Peyer's patch (tissue), 4 donors: ENCODE results near the gene CEP63. TPM values are rescaled to one million over a fixed set of nuclear protein-coding genes. Genes with fewer than 3 reads are reported as not detected.

Experiments used
- DNase-seq, 3 donors: peaks; one replicate each; pipeline ENCODE4 v3.0.0-alpha.2; 2017 to 2019
- H3K27ac ChIP-seq, 4 donors: fragments of 200-600 bp; sonication (generic); one replicate each; pipeline ENCODE4 v1.5.1; 2016 to 2019
- H3K27me3 ChIP-seq, 2 donors: fragments of 200-600 bp; sonication (generic); one replicate each; pipeline ENCODE4 v1.5.1; 2019
- H3K36me3 ChIP-seq, 3 donors: fragments of 200-600 bp; sonication (generic); one replicate each; pipeline ENCODE4 v1.5.1; 2016 to 2019
- H3K4me1 ChIP-seq, 4 donors: fragments of 200-600 bp; sonication (generic); one replicate each; pipeline ENCODE4 v1.5.1; 2016 to 2019
- H3K4me3 ChIP-seq, 4 donors: fragments of 200-600 bp; sonication (generic); 1 replicate in 3 of 4; 2 replicates in 1 of 4; pipeline ENCODE4 v1.5.1; 2016 to 2019; ENCODE audit warnings: mild to moderate bottlenecking in 1 of 4
- H3K9me3 ChIP-seq, 4 donors: fragments of 200-600 bp; sonication (generic); one replicate each; pipeline ENCODE4 v1.5.1; 2016 to 2019; ENCODE audit warnings: mild to moderate bottlenecking in 1 of 4
- POLR2A ChIP-seq, 2 donors: fragments of 450-650 bp; IDR thresholded peaks; one replicate each; pipeline ENCODE4 v1.5.1; 2017; ENCODE audit warnings: antibody characterized with exemption in 2 of 2, mild to moderate bottlenecking in 2 of 2, moderate library complexity in 2 of 2
- total RNA-seq, 4 donors: library from RNA; depleted of rRNA; stranded (reverse); fragments of >200 nt; gene quantifications; one replicate each; pipeline ENCODE4 v1.1.0, GENCODE V29; 2016
- TF ChIP-seq, protein P1 (sequence below), 6 experiments: fragments of 450-650 bp in 4 of 6; fragments of 200-600 bp in 2 of 6; sonication (generic) in 1 of 6; IDR thresholded peaks; one replicate each; pipeline ENCODE4 v1.5.1; 2017 to 2019; ENCODE audit warnings: antibody characterized with exemption in 6 of 6, mild to moderate bottlenecking in 3 of 6, moderate library complexity in 1 of 6

Gene CEP63
- total RNA-seq, 4 donors from 2014 or later = 13.3 to 67.7 (median 19.6) TPM

GRCh38 chr3:134610432-134611385 lies 124.9 kb downstream of the CEP63 start:
- TF ChIP-seq, protein P1, sequence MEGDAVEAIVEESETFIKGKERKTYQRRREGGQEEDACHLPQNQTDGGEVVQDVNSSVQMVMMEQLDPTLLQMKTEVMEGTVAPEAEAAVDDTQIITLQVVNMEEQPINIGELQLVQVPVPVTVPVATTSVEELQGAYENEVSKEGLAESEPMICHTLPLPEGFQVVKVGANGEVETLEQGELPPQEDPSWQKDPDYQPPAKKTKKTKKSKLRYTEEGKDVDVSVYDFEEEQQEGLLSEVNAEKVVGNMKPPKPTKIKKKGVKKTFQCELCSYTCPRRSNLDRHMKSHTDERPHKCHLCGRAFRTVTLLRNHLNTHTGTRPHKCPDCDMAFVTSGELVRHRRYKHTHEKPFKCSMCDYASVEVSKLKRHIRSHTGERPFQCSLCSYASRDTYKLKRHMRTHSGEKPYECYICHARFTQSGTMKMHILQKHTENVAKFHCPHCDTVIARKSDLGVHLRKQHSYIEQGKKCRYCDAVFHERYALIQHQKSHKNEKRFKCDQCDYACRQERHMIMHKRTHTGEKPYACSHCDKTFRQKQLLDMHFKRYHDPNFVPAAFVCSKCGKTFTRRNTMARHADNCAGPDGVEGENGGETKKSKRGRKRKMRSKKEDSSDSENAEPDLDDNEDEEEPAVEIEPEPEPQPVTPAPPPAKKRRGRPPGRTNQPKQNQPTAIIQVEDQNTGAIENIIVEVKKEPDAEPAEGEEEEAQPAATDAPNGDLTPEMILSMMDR (IDR thresholded peaks at IDR 0.05) = no peak
- TF ChIP-seq POLR2A (IDR thresholded peaks at IDR 0.05) = no peak
- H3K27me3 ChIP-seq = no peaks in the 10 kb centered on the region
- H3K4me3 ChIP-seq = no peak overlapping the region
- no peak overlapping the region for H3K27ac ChIP-seq
- H3K9me3 ChIP-seq = no peaks in the 10 kb centered on the region
- H3K4me1 ChIP-seq = no peaks in the 10 kb centered on the region
- H3K36me3 ChIP-seq = no peaks in the 10 kb centered on the region
- DNase-seq = no peak

- H3K9me3 ChIP-seq = no peaks in the 10 kb centered on the region
- no peak overlapping the region for H3K27ac ChIP-seq
- H3K27me3 ChIP-seq = no peaks in the 10 kb centered on the region
- H3K36me3 ChIP-seq = no peaks in the 10 kb centered on the region
- no peak overlapping the region for H3K4me3 ChIP-seq
- TF ChIP-seq, protein P1 (IDR thresholded peaks at IDR 0.05) = no peak
- TF ChIP-seq POLR2A (IDR thresholded peaks at IDR 0.05) = no peak
- DNase-seq = no peak
- H3K4me1 ChIP-seq = no peaks in the 10 kb centered on the region
These were observed 125.7 kb downstream of the CEP63 start for GRCh38 chr3:134611516-134611915.

- TF ChIP-seq, protein P1 (IDR thresholded peaks at IDR 0.05) = no peak
- no peak for TF ChIP-seq POLR2A (IDR thresholded peaks at IDR 0.05)
- no peak for DNase-seq
- Histone ChIP-seq H3K4me3 (no peak overlapping the region), H3K36me3 (no peaks in the 10 kb centered on the region), H3K4me1 (no peaks in the 10 kb centered on the region), H3K9me3 (no peaks in the 10 kb centered on the region), H3K27ac (no peak overlapping the region), H3K27me3 (no peaks in the 10 kb centered on the region)
These were observed 127.2 kb downstream of the CEP63 start for GRCh38 chr3:134613006-134613520.

DNA sequence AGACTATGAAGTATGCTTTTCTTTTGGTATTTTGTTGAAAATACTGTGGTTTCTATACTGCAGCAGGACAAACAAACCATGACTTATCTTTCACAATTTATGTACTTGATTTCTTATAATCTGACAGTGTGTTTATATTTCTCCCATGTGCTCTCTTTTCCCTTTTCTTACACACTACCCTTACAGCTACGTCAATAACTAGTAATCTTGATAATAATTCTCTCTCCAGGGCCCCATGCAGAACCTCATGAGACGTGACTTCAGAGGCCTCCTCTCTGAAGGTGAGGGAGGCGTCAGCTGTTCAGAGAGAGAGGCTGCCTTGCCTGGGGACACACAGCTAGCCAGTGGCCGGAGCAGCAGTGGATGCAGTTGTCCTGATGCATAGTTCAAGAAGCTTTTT lies 129.1 kb downstream of the CEP63 start:
- no peak overlapping the region for H3K27ac ChIP-seq
- no peak overlapping the region for H3K4me3 ChIP-seq
- no peak for DNase-seq
- TF ChIP-seq, protein P1 (IDR thresholded peaks at IDR 0.05) = no peak
- TF ChIP-seq POLR2A (IDR thresholded peaks at IDR 0.05) = no peak
- no peaks in the 10 kb centered on the region for H3K4me1 ChIP-seq
- no peaks in the 10 kb centered on the region for H3K27me3 ChIP-seq
- no peaks in the 10 kb centered on the region for H3K36me3 ChIP-seq
- no peaks in the 10 kb centered on the region for H3K9me3 ChIP-seq

DNA sequence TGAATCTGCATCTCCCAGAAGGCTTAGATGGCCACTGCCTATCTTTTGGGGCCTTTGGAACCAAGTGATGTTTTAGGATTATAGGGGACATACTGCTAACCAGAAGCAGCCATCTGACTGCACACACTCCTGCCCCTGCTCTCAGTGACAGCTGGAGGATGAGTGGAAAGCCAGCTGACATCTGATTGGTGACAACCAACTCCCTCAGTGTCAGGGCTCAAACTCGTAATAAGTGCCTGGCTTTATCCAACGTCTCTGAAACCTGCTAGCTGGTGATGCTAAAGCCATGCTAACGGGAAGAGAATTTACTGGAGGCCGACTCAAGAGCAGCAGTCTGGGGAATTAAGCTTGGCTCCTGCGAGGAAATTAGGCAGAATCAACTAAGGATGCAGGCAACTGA lies 129.9 kb downstream of the CEP63 start:
- no peaks in the 10 kb centered on the region for H3K4me1 ChIP-seq
- H3K4me3 ChIP-seq = no peak overlapping the region
- no peaks in the 10 kb centered on the region for H3K27me3 ChIP-seq
- H3K27ac ChIP-seq = no peak overlapping the region
- no peak for TF ChIP-seq POLR2A (IDR thresholded peaks at IDR 0.05)
- TF ChIP-seq, protein P1 (IDR thresholded peaks at IDR 0.05) = no peak
- H3K9me3 ChIP-seq = no peaks in the 10 kb centered on the region
- DNase-seq = no peak
- H3K36me3 ChIP-seq = no peaks in the 10 kb centered on the region
